Amniotic stem cell (primary cell): ENCODE results near the gene C16orf89.
"Not testable (repeated sequence)": the region's sequence is repeated elsewhere in the genome, so short reads cannot be mapped to it uniquely, and the experiment has no call there.

Experiments
- DNase-seq: peaks from one replicate; lab custom pipeline; 2025; lab: John Stamatoyannopoulos, UW

Gene C16orf89

DNA sequence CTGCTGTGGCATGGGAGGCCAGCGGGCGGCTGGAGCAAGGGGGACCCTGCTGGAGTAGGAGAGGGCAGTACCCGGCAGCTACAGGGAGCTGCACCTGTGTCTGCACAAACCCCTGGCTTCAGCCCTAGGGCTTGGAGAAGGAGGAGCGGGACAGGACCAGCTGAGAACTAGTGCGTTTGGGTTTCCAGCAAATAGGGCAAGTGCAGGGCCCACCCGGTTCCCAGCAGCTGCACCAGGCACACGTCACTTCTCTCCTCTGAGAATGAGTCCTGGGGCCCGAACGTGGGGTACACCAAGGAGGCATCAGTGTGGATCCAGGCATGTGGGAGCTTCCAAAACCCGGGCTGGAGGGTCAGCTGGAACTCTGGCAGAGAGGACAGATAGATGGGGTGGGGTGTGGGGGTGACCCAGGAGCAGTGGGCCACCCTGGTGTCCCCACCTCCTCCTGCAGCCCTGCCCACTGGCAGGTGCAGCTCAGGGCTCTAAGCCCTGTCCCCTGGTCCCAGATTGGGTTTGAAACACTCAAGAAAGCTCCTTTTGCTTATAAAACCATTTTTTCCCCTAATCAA is 5.6 kb downstream of the C16orf89 start:
- no peak for DNase-seq

DNA sequence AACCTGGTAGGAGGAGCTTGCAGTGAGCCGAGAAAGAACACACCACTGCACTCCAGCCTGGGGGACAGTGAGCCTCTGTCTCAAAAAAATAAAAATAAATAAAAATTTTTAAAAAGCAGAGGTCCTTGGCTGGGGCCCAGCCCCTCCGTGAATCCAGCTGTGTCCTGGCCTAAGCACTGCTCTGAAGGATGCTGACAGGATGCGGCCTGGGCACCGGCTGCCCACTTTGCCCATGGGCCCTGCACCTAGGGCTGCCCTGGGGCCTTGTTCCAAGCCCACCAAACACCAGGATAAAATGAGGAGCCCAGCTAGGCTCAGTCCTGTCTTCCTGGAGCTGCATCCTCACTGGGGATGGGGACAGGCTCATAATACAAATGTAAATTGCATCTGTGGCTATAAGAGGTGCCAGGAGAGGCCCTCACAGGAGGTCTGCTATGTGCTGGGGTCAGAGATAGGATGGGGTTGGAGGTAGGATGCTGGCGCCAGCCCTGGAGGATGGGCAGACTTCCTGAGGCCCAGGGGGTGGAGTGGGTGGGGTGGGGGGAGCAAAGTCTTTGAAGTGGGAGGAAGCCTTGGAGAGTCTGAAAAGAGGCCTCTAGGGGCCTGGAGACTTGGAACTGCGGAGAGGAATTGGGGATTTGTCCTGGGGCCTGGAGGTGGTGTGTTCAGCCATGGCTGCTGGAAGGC is 6.2 kb downstream of the C16orf89 start:
- no peak for DNase-seq

DNA sequence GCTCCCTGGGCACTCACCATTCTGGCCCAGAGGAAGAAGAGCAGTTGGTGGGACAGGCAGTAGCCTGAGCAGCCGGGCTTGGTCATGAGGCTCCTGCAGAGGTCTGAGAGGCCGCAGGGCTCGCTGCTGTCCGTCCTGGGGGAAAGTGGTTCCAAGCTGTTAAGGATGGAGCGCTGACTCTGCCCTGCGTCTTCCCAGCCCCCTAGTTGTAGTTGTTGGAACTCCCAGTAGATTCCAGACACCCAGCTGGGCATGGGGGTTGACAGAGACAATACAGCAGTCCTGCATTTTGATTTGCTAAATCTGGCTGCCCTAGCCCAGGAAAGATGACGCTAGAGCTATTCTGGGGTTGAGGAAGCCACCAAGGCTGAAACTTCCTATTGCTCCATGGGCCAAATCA is 7.3 kb downstream of the C16orf89 start:
- DNase-seq, result no peak

DNA sequence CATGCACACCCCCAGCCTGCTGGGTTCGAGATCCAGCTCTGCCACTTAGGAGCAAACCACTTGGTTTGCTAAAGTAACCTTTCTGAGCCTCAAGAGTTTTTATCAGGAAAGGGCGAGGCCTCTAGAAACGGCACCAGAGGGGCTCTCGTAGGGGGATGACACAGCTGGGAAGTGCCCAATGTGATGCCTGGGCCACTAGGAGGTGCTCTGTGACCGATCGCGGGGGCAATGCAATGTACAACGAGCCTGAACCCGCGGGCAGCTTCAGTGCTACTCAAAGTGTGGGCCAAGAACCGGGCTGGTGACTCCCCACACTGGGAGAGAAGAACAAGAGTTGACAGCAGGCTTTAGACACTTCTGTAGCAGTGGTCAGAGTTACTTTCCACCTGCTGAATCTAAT is 9.4 kb downstream of the C16orf89 start:
- no peak for DNase-seq

DNA sequence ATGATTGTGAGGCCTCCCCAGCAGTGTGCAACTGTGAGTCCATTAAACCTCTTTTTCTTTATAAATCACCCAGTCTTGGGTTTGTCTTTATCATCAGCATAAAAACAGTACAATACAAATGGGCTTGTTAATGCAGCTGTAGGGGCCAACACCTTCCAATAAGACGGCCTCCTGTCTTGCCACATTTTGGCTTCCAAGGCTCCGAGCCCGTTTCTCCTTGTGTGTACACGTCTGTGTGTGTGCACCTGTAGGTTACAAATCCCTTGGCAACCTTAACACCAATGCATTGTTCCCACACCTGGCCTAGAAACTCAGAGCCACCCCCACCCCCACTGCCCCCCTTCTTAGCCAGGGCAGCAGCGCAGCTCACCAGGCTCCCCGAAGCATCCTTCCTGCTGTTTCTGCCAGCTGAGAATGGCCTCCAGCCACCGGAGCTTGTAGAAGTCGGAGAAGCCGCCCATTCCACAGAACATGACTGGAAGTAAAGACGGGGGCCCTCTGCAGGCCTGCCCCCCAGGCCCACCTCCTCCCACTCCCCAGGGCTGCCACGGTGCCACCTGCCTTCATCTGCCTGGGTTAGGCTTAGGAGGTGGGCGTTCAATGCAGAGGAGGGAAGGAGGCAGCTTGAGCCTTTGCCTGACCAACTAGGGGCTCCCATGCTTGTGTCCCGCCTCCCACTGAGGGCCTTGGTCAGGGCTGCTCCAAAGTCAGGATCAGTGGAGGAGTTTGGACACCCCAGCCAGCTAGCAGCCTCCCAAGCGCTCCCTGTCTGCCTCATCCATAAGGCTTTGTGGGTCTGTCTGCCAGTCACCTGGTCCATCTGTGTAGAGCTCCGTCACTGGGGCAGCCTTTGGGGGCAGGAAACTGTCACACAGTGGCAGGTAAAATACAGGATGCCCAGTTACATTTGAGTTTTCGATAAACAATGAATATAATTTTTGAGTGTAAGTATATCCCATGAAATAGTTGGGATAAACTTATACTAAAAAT is 10.6 kb downstream of the C16orf89 start:
- no peak for DNase-seq

DNA sequence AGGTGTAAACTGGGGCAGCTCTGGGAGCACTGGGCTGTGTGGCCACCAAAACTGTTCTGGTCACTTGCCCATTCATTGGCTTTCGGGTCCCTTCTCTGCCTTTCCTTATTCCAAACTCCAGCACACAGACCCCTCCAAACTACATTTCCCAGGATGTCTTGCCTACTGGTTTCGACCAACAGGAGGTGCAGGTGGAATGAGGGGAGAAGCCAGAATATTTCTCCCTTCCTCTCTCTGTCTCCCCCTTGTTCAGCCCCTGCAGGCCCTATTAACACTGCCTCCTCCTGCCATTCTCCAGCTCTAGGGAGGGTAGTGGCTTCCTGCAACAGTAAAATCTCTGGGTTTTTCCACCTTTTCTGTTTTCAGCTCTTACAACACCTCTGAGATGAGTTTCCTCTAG is 18.8 kb downstream of the C16orf89 start:
- no peak for DNase-seq

GRCh38 chr16:5045499-5046115 is 20.1 kb downstream of the C16orf89 start:
- no peak for DNase-seq

DNA sequence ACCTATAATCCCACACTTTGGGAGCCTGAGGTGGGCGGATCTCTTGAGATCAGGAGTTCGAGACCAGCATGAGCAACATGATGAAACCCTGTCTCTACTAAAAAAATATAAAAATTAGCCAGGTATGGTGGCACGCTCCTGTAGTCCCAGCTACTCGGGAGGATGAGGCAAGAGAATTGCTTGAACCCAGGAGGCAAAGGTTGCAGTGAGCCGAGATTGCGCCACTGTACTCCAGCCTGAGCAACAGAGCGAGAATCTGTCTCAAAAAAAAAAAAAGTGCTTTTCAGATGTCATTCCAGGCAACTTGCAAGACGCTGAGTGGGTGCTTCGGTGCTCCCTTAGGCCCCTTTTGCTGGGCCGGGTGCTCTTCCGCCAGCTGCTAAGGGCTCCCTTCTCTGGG is 21.2 kb downstream of the C16orf89 start:
- not testable (repeated sequence) for DNase-seq

DNA sequence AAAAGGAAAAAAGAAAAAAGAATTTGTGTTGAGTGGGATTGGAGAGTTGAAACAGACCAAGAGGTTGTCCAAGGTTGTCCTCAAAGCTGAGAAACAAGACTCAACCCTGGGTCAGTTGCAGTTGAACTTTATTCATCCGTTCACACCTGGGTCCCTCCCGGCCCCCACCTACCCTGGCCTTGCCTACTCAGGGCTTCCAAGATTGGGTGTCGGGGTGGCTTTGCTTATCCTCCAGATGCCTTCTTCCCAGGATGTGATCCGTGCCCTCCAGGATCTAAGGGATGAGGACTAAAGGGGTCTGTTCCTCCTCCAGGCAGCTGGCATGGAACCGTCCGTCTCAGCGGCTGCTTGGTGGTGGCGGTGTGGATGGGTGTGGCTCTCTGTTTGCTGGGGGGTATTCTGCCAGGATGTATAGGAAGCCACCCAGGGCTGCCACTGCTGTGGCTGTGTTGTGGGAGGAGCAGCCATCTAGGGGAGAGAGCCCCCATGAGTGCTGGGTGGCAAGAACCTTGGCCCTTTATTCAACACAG is 21.7 kb downstream of the C16orf89 start:
- DNase-seq, result no peak

DNA sequence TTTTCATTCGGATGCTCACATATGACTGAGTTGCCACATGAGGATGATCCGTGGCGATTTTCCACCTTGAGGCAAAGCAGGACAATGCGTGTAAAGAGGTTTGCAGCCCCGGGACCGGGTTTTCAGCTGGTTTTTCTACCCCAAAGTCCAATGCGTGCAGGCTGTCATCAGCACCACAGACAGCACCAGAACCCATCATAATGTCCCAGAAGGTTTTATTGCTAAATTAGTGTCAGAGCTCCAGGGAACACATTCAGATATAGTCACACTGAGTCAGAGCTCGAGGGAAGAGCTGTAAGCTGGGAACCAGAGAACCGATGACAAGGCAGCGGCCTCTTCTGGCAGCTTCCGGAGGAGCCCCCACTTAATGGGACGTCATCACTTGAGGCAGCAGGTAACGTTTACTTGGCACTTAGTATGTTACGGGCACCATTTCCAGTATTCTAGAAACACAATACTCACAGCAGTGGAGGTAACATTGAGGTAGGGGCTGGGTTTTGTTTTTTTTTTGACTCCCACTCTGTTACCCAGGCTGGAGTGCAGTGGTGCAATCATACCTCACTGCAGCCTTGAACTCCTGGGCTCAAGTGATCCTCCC is 23.1 kb downstream of the C16orf89 start:
- no peak for DNase-seq

DNA sequence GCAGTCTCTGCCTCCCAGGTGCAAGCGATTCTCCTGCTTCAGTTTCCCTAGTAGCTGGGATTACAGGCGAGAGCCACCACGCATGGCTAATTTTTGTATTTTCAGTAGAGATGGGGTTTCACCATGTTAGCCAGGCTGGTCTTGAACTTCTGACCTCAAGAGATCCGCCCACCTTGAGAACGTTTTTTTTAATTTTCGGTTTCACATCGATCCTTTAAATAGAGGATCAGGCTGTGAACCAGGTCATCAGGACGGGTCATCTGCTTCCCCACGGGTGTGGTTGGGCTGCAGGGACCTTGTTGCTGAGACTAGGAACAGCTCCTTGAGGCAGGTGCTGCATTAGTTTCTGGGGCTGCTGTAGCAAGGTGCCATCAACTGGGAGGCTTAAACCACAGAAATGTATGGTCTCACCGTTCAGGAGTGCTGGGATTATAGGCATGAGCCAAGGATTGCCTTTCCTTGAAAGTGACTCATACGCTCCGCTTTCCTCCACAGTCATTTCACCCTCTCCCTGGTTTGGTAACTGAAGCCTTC is 24.1 kb downstream of the C16orf89 start:
- no peak for DNase-seq

DNA sequence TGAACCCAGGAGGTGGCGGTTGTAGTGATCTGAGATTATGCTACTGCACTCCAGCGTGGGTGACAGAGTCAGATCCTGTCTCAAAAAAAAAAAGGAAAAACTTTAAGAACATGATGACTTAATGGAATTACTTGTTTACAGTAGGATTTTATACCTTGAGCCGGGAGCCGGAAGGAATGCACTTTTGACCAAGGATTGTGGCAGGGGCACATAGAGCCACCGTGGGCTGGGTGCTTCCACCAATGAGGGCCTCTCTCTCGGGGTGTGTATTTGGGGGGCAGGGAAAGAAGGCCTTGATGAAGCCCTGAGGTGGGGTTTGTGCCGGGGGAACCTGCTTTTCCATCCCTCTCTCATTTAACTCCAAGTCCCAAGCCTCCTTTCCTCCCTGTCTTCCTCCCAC is 25.3 kb downstream of the C16orf89 start:
- DNase-seq, result no peak

DNA sequence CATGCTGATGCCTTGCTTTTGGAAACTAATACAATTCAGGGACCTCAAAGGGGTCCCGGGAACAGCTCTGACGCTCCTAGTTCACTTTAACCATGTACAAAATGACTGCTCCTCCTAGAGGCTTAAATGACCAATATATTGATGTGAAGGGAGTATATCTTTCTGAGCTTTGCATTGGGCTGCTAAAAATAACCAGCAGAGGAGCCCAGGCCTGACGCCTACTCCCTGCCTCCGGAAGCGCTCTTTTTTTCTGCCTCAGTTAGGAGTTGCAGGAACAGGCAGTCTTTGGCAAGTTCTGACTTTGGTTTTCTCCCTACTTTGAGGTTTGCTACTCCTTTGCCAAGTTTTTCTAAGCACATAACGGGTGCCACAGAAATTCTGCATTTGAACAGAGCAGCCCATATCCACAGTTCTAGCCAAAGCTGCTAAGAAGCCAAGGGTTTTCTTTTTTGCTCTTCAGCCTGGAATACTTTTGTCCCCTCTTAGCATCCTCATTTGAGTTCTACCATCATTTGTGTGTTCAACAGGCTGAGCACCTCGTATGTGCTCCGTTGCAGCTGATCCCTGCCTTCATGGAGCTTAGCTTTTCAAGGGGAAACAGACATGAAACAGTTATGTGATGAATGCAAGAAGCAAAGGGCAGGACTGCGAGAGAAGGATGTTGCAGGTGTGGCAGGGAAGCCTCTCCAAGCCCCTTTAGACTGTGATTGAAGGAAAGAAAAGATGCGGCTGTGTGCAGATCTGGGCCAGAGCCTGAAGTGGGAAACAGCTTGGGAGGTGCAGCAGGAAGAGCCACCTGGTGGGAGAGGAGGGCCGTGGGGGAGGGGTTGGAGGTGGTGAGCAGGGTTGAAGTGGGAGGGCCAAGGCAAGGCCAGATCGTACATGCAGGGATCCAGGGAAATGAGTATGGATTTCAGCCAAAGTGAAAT is 29.3 kb downstream of the C16orf89 start:
- no peak for DNase-seq

- DNase-seq, result no peak
Measured at GRCh38 chr16:5035909-5036227, 29.9 kb downstream of the C16orf89 start.

DNA sequence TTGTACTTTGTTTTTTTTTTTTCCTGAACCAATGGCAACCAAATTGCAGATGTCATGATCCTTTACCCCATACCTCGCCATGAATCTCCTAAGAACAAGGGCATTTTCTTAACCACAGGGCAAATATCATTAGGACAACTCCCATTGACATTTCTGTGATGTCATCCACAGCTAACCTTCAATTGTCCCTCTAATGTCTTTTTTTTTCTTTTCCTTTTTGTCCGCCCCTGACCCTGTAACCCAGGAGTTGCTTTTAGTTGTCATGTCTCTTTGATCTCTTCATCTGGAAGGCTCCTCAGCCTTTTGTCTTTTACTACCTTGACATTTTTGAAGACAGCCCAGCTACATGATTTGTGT is 31.6 kb downstream of the C16orf89 start:
- DNase-seq, result no peak

GRCh38 chr16:5033256-5034166 is 32.2 kb downstream of the C16orf89 start, which contains the start of gene NAGPA:
Gene NAGPA (minus strand): TSS chr16:5033935. CDS start chr16:5033914, 21 bp downstream.
- peak; percentile 46 for DNase-seq

DNA sequence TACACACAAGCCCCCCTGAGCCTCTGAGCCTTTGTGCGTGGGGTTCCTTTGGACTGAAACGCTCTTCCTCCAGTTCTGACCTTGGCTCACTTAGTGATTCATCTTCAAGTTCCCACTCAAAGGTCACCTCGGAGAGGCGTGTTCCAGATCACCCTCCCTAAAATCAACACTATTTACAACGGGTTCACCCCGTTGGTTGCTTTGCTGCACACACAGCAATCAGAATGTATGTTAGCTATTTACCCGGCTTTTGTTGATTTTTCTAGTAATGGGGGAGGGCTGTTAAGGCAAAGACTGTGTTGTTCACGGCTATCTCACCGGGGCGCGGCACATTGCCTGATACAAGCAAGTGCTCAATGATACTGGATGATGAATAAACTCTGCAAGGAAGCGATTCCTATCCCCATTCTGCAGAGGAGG is 33.0 kb downstream of the C16orf89 start:
- no peak for DNase-seq

- no peak for DNase-seq
Measured at GRCh38 chr16:5031601-5032000, 34.2 kb downstream of the C16orf89 start.

GRCh38 chr16:5030251-5030870 is 35.4 kb downstream of the C16orf89 start:
- no peak for DNase-seq
